ENCODE data around the gene KDELR1. TPM values are rescaled to one million over a fixed set of nuclear protein-coding genes. Genes with fewer than 3 reads are reported as not detected.

The KDELR1 gene
- total RNA-seq, 1 donor from 2014 or later: 227 TPM

- Mint-ChIP-seq H3K27ac (no peak overlapping the region), H3K9me3 (no peaks in the 10 kb centered on the region), H3K4me1 (ENCODE audit: unreplicated experiment) (peaks cover 17% of the 10 kb centered on the region), H3K4me3 (no peak overlapping the region), H3K36me3 (no peaks in the 10 kb centered on the region), H3K27me3 (no peaks in the 10 kb centered on the region)
- no peak for DNase-seq (ENCODE audit: extremely low spot score, unreplicated experiment)
- TF ChIP-seq CTCF (conservative IDR thresholded peaks at IDR 0.05): no peak
These were observed 30.2 kb upstream of the KDELR1 start for GRCh38 chr19:48421548-48421947.

GRCh38 chr19:48419158-48419920, 28.0 kb upstream of the KDELR1 start:
- no peaks in the 10 kb centered on the region for H3K9me3 Mint-ChIP-seq
- H3K4me3 Mint-ChIP-seq: no peak overlapping the region
- no peak overlapping the region for H3K27ac Mint-ChIP-seq
- H3K4me1 Mint-ChIP-seq (ENCODE audit: unreplicated experiment): peaks cover 15% of the 10 kb centered on the region
- no peak for TF ChIP-seq CTCF (conservative IDR thresholded peaks at IDR 0.05)
- H3K36me3 Mint-ChIP-seq: no peaks in the 10 kb centered on the region
- H3K27me3 Mint-ChIP-seq: peaks cover 6% of the 10 kb centered on the region
- no peak for DNase-seq (ENCODE audit: extremely low spot score, unreplicated experiment)

- TF ChIP-seq CTCF (conservative IDR thresholded peaks at IDR 0.05): no peak
- DNase-seq (ENCODE audit: extremely low spot score, unreplicated experiment): no peak
- H3K9me3 Mint-ChIP-seq: no peaks in the 10 kb centered on the region
- no peaks in the 10 kb centered on the region for H3K36me3 Mint-ChIP-seq
- peaks cover 15% of the 10 kb centered on the region for H3K4me1 Mint-ChIP-seq (ENCODE audit: unreplicated experiment)
- no peak overlapping the region for H3K4me3 Mint-ChIP-seq
- peaks cover 15% of the 10 kb centered on the region for H3K27me3 Mint-ChIP-seq
- H3K27ac Mint-ChIP-seq: no peak overlapping the region
These were observed 27.1 kb upstream of the KDELR1 start for GRCh38 chr19:48418317-48419064.

- peaks cover 15% of the 10 kb centered on the region for H3K4me1 Mint-ChIP-seq (ENCODE audit: unreplicated experiment)
- no peak overlapping the region for H3K27ac Mint-ChIP-seq
- no peaks in the 10 kb centered on the region for H3K36me3 Mint-ChIP-seq
These were observed 26.1 kb upstream of the KDELR1 start for GRCh38 chr19:48417421-48417820.

GRCh38 chr19:48415806-48416221, 24.5 kb upstream of the KDELR1 start:
- H3K4me3 Mint-ChIP-seq: no peak overlapping the region
- no peak overlapping the region for H3K27ac Mint-ChIP-seq
- TF ChIP-seq CTCF (conservative IDR thresholded peaks at IDR 0.05): no peak
- peaks cover 18% of the 10 kb centered on the region for H3K27me3 Mint-ChIP-seq
- no peaks in the 10 kb centered on the region for H3K9me3 Mint-ChIP-seq
- no peaks in the 10 kb centered on the region for H3K36me3 Mint-ChIP-seq
- no peak for DNase-seq (ENCODE audit: extremely low spot score, unreplicated experiment)
- peaks cover 15% of the 10 kb centered on the region for H3K4me1 Mint-ChIP-seq (ENCODE audit: unreplicated experiment)

More at GRCh38 chr19:48417421-48417820, 26.1 kb upstream of the KDELR1 start:
- no peaks in the 10 kb centered on the region for H3K9me3 Mint-ChIP-seq
- DNase-seq (ENCODE audit: extremely low spot score, unreplicated experiment): no peak
- no peak overlapping the region for H3K4me3 Mint-ChIP-seq
- TF ChIP-seq CTCF (conservative IDR thresholded peaks at IDR 0.05): no peak
- peaks cover 18% of the 10 kb centered on the region for H3K27me3 Mint-ChIP-seq

Data from type B pancreatic cell (in vitro differentiated cells).